NCI-H2171 treated with DMSO at 0.1 percent for 48 hours (cell line): ENCODE measurements around the gene VPS13D.
A peak's percentile ranks its signal among the peaks of the same experiment; 100 is the strongest.

ENCODE experiments used
- DNase-seq: peaks from one replicate; lab custom pipeline; 2025; lab: John Stamatoyannopoulos, UW

VPS13D gene

GRCh38 chr1:12554521-12555305 lies 324.9 kb downstream of the VPS13D start:
- DNase-seq = no peak

- DNase-seq = no peak
Measured at GRCh38 chr1:12555411-12556367, 325.9 kb downstream of the VPS13D start.

GRCh38 chr1:12556368-12556930 lies 326.6 kb downstream of the VPS13D start:
- DNase-seq = peak; percentile 57

GRCh38 chr1:12556957-12557935 lies 327.4 kb downstream of the VPS13D start:
- DNase-seq = no peak

- no peak for DNase-seq
Measured at GRCh38 chr1:12561121-12561520, 331.3 kb downstream of the VPS13D start.
